HG02885 (cell line): ENCODE measurements around the gene ZBTB47.

Experiments
- ATAC-seq: cut with Tn5 transposase; IDR thresholded peaks from one replicate; pipeline ENCODE4 v1.9.1; 2021; ENCODE audit warnings: mild to moderate bottlenecking; ENCODE audit not compliant: unreplicated experiment, poor library complexity

The ZBTB47 gene

GRCh38 chr3:42707620-42708355 lies 54.3 kb downstream of the ZBTB47 start:
- no peak for ATAC-seq

GRCh38 chr3:42708611-42709151 lies 55.2 kb downstream of the ZBTB47 start:
- ATAC-seq: no peak

- ATAC-seq: no peak
Observed at GRCh38 chr3:42709621-42710020, 56.1 kb downstream of the ZBTB47 start.

GRCh38 chr3:42710323-42711021 lies 57.0 kb downstream of the ZBTB47 start:
- no peak for ATAC-seq

GRCh38 chr3:42711491-42712343 lies 58.2 kb downstream of the ZBTB47 start:
- ATAC-seq: no peak

GRCh38 chr3:42712344-42712648 lies 58.8 kb downstream of the ZBTB47 start:
- ATAC-seq: no peak

- ATAC-seq: no peak
Observed at GRCh38 chr3:42712688-42713372, 59.3 kb downstream of the ZBTB47 start.

- no peak for ATAC-seq
Observed at GRCh38 chr3:42713747-42714146, 60.2 kb downstream of the ZBTB47 start.

- ATAC-seq: no peak
Observed at GRCh38 chr3:42714171-42714852, 60.8 kb downstream of the ZBTB47 start.
